Measurements from ENCODE around the gene TMEM74B.
A peak's percentile ranks its signal among the peaks of the same experiment; 100 is the strongest.

The TMEM74B gene

DNA sequence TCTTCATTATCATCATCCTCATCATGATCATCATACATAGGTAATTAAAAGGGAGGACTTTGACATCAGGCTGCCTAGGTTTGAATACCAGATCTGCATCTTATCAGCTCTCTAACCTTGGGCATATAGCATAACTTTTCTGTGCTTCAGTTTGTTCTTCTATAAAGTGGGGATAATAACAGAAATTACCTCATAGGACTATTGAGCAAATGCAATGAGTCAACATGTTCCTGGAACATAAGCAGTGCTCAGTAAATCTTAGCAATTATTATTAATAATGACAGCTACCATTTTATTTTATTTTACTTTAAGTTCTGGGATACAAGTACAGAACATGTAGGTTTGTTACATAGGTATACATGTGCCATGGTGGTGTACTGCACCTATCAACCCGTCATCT lies 25.7 kb upstream of the TMEM74B start:
- DNase-seq (ENCODE audit: low read depth), result peak; percentile 38
- no peak overlapping the region for H3K4me3 ChIP-seq (ENCODE audit: control insufficient read depth, low read depth, low read length)
- TF ChIP-seq, protein P1, sequence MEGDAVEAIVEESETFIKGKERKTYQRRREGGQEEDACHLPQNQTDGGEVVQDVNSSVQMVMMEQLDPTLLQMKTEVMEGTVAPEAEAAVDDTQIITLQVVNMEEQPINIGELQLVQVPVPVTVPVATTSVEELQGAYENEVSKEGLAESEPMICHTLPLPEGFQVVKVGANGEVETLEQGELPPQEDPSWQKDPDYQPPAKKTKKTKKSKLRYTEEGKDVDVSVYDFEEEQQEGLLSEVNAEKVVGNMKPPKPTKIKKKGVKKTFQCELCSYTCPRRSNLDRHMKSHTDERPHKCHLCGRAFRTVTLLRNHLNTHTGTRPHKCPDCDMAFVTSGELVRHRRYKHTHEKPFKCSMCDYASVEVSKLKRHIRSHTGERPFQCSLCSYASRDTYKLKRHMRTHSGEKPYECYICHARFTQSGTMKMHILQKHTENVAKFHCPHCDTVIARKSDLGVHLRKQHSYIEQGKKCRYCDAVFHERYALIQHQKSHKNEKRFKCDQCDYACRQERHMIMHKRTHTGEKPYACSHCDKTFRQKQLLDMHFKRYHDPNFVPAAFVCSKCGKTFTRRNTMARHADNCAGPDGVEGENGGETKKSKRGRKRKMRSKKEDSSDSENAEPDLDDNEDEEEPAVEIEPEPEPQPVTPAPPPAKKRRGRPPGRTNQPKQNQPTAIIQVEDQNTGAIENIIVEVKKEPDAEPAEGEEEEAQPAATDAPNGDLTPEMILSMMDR (conservative IDR thresholded peaks at IDR 0.05; ENCODE audit: control insufficient read depth, insufficient read depth, low read depth, low read length), result no peak

DNA sequence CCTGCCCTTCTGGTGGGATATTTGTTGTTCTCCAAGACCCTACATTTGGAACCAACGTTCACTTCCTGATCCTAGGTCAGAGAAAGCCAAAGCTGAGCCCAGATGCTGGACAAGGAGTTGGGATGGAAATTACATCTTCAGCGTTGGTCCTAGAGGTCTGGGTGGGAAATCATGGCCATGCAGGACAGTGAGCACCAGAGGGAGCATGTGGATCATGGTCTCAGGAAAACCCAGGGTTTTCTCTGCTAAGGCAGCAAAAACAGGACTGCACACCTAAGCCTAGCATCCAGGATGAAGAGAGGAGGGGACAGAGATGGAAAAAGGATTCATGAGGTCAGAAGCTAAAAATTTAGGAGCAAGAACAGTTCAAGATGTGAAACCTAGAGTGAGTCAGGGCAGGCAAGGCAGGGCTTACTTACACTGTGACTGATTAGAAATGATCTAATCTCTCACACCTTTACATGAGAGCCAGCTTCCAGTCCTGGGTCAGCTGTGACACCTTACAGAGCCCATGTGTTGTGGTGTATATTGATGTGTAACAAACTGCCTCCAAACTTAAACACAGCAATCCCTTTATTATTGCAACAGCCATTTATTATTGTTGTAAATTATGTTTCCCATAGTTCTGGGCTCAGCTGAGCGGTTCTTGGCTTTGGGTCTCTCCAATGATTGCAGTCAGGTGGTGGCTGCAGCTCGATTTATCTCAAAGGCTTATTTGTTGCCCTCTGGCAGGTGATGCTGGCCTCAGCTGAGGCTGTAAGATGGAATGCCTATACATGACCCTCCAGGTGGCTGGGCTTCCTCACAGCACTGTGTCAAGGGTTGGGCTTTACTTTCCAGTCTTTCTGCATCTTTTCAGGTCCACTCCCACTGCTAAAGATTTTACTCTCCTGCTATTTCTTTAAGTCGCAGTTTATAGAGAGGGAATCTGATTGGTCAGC lies 24.9 kb upstream of the TMEM74B start:
- H3K4me3 ChIP-seq (ENCODE audit: control insufficient read depth, low read depth, low read length), result no peak overlapping the region
- TF ChIP-seq, protein P1 (conservative IDR thresholded peaks at IDR 0.05; ENCODE audit: control insufficient read depth, insufficient read depth, low read depth, low read length), result peak; percentile 29
- peak; percentile 17 for DNase-seq (ENCODE audit: low read depth)

DNA sequence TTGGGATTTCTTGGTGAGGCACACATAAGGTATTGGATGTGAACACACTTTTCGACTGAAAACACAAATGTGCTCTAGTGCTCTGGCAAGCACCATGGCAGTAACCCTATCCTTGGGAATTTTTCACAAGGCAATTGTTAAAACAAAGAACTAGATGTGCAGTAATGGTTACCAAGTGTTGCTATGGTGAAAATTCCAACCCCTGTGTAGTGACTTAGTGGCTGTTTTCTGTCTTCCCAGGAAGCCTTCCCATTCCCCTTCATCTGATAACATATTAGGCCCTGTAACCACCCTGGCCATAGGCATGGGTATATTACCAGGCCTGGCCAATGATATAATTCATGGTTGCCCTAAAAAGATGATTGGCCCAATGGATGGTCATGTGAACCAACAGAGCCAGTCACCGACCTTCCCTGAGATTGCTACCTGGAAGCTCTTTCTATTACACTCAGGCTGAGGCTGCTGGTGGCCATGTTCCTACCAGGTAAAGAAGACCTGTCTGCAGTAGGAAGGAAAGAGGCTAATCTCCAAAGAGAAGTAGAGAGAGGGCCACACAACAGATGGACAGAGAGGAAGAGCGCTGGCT lies 22.6 kb upstream of the TMEM74B start:
- TF ChIP-seq, protein P1 (conservative IDR thresholded peaks at IDR 0.05; ENCODE audit: control insufficient read depth, insufficient read depth, low read depth, low read length), result no peak
- no peak overlapping the region for H3K4me3 ChIP-seq (ENCODE audit: control insufficient read depth, low read depth, low read length)

DNA sequence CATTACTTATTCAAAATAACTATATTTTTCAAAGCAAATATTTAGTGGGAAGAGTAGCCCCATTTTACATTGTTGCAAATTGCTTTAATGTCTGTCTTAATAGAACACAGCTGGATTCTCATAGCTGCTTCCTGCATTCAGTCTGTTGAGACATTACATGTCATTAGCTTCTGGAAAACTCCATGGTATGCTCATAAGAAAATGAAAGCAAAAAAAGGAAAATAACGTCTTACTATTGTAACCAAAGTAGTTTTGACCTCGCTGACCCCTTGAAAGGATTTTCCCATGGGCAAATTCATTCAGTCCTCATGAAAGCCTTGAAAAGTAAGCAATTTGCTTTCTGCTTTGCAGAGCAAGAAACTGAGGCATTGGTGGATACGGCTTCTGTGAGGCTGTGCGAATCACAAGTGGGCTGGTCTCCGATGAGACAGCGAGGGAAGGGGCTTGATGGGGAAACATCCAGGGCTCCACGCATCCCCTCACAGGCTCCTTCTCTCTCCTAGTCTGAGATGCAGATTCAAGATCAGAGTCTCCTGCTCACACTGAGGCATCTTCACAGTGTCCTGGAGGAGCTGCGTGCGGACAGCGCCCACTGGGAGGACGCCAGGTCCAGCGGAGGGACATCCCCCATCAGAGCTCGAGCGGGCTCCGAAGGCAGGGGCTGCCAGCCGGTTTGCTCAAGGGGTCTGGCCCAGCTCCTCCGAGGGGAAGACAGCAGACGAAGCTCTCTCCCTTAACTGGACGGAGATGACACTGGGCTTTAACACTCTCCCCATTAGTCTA lies 21.8 kb upstream of the TMEM74B start:
- H3K4me3 ChIP-seq (ENCODE audit: control insufficient read depth, low read depth, low read length), result no peak overlapping the region
- peak; percentile 22 for DNase-seq (ENCODE audit: low read depth)
- TF ChIP-seq, protein P1 (conservative IDR thresholded peaks at IDR 0.05; ENCODE audit: control insufficient read depth, insufficient read depth, low read depth, low read length), result no peak

More for the DNA sequence above, 22.6 kb upstream of the TMEM74B start:
- no peak for DNase-seq (ENCODE audit: low read depth)

DNA sequence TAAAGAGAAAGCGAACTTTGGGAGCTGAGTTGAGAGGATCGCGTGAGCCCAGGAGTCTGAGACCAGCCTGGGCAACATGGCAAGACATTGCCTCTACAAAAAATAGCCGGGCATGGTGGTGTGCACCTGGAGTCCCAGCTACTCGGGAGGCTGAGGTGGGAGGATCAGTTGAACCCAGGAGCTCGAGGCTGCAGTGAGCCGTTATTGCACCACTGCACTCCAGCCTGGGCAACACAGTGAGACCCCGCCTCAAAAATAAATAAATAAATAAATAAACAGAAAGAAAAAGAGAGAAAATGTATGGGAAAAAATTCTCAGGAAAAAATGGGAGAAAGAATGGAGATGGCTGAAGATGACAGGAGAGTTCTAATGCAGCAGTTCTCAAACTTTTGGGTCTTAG lies 21.0 kb upstream of the TMEM74B start:
- no peak for DNase-seq (ENCODE audit: low read depth)
- H3K4me3 ChIP-seq (ENCODE audit: control insufficient read depth, low read depth, low read length), result no peak overlapping the region
- TF ChIP-seq, protein P1 (conservative IDR thresholded peaks at IDR 0.05; ENCODE audit: control insufficient read depth, insufficient read depth, low read depth, low read length), result no peak

DNA sequence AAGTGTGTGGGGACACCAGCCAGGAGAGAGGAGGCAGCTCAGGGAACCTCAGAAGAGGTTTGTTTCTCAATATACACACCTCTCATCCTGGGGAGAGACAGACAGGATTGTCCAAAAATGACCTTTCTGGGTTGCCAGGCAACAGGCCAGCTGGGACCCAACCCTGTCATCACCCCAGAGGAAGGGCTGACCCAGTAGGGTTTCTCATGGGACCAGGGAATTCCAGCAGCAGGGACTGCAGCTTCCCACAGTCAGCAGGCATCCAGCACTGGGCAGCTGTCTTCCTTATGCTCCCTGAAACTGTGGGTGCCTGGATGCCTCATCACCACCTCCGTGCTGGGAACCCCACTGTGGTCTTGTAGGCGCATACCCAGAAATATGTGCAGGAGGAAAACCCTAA lies 19.8 kb upstream of the TMEM74B start:
- no peak overlapping the region for H3K4me3 ChIP-seq (ENCODE audit: control insufficient read depth, low read depth, low read length)
- TF ChIP-seq, protein P1 (conservative IDR thresholded peaks at IDR 0.05; ENCODE audit: control insufficient read depth, insufficient read depth, low read depth, low read length), result no peak
- DNase-seq (ENCODE audit: low read depth), result no peak
